Astrocyte of the spinal cord (primary cell): ENCODE data around the gene PDGFB.

Source experiments
- DNase-seq: peaks from one replicate; pipeline ENCODE4 v3.0.0; 2011; ENCODE audit warnings: low read depth, low spot score
- H3K4me3 ChIP-seq: 2 replicates; pipeline ENCODE4 v1.5.1; 2011; ENCODE audit warnings: low read depth, mild to moderate bottlenecking, low read length, moderate library complexity
- in situ Hi-C: cut with HindIII; loops from 2 replicates; pipeline ENCODE4 v1.10.0; 2017; ENCODE audit warnings: low sequenced_read_pairs
- TF ChIP-seq, protein P1 (sequence below): IDR thresholded peaks from 2 replicates; pipeline ENCODE4 v1.5.1; 2012; ENCODE audit warnings: low read depth, mild to moderate bottlenecking, low read length, inconsistent platforms

Gene PDGFB

DNA sequence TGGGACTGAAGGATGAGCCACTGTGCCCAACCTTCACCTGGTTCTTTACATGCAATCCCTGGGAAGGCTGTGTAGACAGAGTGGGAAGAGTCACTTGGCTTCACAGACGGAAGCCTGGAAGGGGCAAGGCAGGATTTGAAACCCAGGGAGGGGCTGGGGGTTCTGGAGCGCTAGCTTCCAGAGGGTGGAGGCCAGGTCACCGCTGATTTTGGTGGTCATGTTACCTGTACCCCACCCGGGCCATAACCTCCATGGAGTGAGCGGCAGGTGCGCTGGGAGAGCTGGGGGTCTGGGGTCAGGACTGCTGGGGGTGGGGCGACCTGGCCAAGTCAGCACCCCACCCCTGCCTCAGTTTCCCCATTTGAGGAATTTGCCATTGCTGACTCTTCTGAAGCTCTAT is 38.3 kb downstream of the PDGFB start:
- DNase-seq = no peak
- in situ Hi-C loops = no loop called here
- TF ChIP-seq, protein P1, sequence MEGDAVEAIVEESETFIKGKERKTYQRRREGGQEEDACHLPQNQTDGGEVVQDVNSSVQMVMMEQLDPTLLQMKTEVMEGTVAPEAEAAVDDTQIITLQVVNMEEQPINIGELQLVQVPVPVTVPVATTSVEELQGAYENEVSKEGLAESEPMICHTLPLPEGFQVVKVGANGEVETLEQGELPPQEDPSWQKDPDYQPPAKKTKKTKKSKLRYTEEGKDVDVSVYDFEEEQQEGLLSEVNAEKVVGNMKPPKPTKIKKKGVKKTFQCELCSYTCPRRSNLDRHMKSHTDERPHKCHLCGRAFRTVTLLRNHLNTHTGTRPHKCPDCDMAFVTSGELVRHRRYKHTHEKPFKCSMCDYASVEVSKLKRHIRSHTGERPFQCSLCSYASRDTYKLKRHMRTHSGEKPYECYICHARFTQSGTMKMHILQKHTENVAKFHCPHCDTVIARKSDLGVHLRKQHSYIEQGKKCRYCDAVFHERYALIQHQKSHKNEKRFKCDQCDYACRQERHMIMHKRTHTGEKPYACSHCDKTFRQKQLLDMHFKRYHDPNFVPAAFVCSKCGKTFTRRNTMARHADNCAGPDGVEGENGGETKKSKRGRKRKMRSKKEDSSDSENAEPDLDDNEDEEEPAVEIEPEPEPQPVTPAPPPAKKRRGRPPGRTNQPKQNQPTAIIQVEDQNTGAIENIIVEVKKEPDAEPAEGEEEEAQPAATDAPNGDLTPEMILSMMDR = no peak
- no peak overlapping the region for H3K4me3 ChIP-seq

DNA sequence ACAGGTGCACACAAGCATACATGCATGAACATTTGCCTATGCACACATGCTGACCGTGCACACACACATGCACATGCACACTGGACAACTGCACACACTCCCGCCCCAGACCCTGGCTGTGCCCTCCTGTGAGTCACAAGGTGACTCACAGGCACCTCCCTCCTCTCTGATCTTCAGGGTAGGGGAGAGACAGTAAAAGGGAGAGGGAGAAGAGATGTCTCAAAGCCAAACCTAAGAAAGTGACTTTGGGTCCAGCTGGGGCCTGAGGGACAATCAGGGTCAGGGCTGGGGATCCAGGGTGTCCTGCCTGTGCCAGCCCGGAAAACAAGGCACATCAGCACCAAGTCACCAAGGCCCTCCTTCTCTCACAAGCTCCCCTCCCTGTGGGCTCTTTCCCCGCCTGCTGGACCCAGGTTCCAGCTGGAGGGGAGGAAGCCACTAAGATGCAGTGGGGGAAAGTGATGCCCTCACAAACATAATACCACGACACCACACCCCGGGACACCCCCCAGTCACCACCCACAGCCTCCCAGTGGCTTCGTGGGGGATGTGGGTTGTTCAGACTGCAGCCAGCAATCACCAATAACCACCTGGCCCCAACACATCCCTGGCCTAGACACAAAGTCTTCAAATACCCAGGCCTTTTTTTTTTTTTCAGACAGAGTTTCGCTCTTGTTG is 39.3 kb downstream of the PDGFB start:
- in situ Hi-C loops = no loop called here
- DNase-seq = peak; percentile 74
- no peak overlapping the region for H3K4me3 ChIP-seq
- TF ChIP-seq, protein P1 = no peak

DNA sequence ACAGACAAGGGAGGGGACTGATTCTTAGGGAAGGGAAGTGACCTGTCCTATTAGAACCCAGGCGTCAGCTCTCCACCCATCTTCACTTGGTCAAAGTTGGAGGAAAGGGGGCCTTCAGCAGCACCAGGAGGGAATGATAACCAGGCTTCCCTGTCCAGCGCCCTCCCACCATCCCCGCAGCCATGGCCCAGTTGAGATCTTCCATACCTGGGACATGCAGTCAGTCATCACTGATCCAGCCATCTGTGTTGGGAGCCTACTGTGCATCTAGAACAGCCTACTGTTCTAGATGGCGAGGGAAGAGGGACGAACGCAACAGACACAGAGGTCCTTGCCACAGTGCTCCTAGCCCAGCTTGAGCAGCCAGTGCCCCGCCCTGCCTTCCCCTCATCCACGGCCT is 40.6 kb downstream of the PDGFB start:
- no peak for DNase-seq
- in situ Hi-C loops = no loop called here
- TF ChIP-seq, protein P1 = no peak
- no peak overlapping the region for H3K4me3 ChIP-seq

DNA sequence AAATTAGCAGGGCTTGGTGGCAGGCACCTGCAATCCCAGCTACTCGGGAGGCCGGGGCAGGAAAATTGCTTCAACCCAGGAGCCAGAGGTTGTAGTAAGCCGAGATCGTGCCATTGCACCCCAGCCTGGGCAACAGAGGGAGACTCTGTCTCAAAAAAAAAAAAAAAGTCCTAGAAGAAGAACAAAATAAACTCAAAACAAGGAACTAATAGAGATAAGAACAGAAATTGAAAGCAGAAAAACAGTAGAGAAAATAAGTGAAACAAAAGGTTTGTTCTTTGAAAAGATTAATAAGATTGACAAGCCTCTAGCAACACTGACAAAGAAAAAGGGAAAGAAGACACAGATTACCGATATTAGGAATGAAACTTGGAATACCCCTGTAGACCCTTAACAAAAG is 47.2 kb downstream of the PDGFB start:
- no peak for DNase-seq
- TF ChIP-seq, protein P1 = no peak

DNA sequence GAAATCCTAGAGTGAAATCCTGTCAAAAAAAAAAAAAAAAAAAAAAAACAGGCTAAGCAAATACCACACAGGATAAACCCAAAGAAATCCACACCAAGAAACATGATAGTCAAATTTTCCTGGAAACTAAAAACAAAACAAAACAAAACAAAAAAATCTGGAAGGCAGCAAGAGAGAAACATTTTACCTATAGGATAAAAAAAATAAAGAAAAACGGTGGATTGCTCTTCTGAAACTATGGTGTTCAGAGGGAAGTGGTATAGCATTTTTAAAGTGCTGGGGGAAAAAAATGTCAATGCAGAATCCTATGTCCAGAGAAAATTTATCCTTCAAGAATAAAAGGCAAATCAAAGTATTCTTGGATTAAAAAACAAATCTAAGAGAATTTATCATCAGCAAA is 50.7 kb downstream of the PDGFB start:
- no peak for DNase-seq
- TF ChIP-seq, protein P1 = no peak
- no peak overlapping the region for H3K4me3 ChIP-seq
- in situ Hi-C loops = no loop called here

More for the DNA sequence above, 47.2 kb downstream of the PDGFB start:
- H3K4me3 ChIP-seq = no peak overlapping the region
- in situ Hi-C loops = no loop called here

DNA sequence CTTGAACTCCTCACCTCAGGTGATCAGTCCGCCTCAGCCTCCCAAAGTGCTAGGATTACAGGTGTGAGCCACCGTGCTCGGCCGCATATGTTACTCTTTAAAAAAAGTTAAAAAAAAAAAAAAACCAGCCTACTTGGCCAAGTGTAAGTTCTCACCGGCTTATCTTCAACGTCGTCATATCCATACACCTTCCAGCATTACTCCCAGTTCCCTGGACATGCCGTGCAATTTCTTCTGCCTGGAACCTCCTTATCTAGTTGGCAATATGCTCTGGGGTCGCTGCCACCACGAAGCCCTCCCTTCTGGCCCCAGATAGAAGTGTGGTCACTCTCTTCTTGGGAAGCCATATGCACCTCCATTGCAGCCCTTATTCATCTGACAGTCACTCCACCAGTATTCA is 56.0 kb downstream of the PDGFB start:
- TF ChIP-seq, protein P1 = no peak
- no peak overlapping the region for H3K4me3 ChIP-seq
- in situ Hi-C loops = no loop called here
- no peak for DNase-seq
